K562 (cell line): Measurements from ENCODE around the gene PLCB4. TPM values are rescaled to one million over a fixed set of nuclear protein-coding genes. Genes with fewer than 3 reads are reported as not detected.

Experiments used
- ATAC-seq: fragments of 200-7000 bp; cut with Tn5 transposase; 3 replicates; pipeline ENCODE4 v1.9.1; 2020; ENCODE audit warnings: moderate library complexity
- BruUV-seq: library from RNA; stranded (reverse); fragments of 400-500 nt; replicated peaks from 2 replicates; lab custom pipeline; 2021; lab: Mats Ljungman, UMichigan
- CTCF ChIA-PET: fragments of 300-600 bp; formaldehyde crosslinking; extraction: SDS; loops from one replicate; lab custom pipeline; 2021; ENCODE audit warnings: low intra/inter-chr PET ratio; lab: Yijun Ruan, JAX
- POLR2A ChIA-PET: fragments of 300-600, 350-650 bp; sonication (Branson Sonifier 250); formaldehyde crosslinking; extraction: SDS; loops from one replicate; lab custom pipeline; 2021; ENCODE audit warnings: antibody characterized with exemption, inconsistent platforms; lab: Yijun Ruan, JAX
- DNase-seq, 4 experiments: peaks; one replicate each; pipeline versions ENCODE4 v3.0.0 to v3.0.0-alpha.2; 2011 to 2018; ENCODE audit warnings: low spot score in 3 of 4, mixed read lengths in 3 of 4; ENCODE audit errors: extremely low read depth in 1 of 4
- FAIRE-seq: peaks from 2 replicates; lab custom pipeline; 2011; peaks lifted over from hg19 to GRCh38; lab: Jason Lieb, UNC
- H2AFZ ChIP-seq: 2 replicates; pipeline ENCODE4 v1.6.0; 2011; ENCODE audit warnings: low read depth, low read length, control low read depth, inconsistent platforms
- H3K27ac ChIP-seq: fragments of 200-600 bp; 3 replicates; pipeline ENCODE4 v1.8.0; 2011; ENCODE audit warnings: low read depth, mild to moderate bottlenecking, control low read depth, inconsistent platforms, low read length, moderate library complexity, mixed read lengths; ENCODE audit errors: extremely low read depth
- H3K27me3 ChIP-seq, 2 experiments: fragments of 300-600 bp in 1 of 2; 2 replicates in 1 of 2; 3 replicates in 1 of 2; pipeline versions ENCODE4 v1.6.0 to v1.8.0; 2011; ENCODE audit warnings: inconsistent platforms in 2 of 2, low read length in 2 of 2, mild to moderate bottlenecking in 1 of 2, mixed read lengths in 1 of 2, moderate library complexity in 1 of 2; ENCODE audit not compliant: control insufficient read depth in 2 of 2, insufficient read depth in 2 of 2
- H3K36me3 ChIP-seq: fragments of 300-600 bp; 3 replicates; pipeline ENCODE4 v1.8.0; 2011; ENCODE audit warnings: mild to moderate bottlenecking, low read length, inconsistent platforms; ENCODE audit not compliant: control insufficient read depth, insufficient read depth
- H3K4me1 ChIP-seq, 2 experiments: fragments of 200-600 bp in 1 of 2; replicated peaks in 1 of 2; 2 replicates in 1 of 2; 3 replicates in 1 of 2; pipeline versions ENCODE4 v1.5.1 to v1.8.0; 2011; ENCODE audit warnings: inconsistent platforms in 2 of 2, low read length in 2 of 2, mild to moderate bottlenecking in 1 of 2, mixed read lengths in 1 of 2, moderate library complexity in 1 of 2; ENCODE audit not compliant: control insufficient read depth in 2 of 2, insufficient read depth in 2 of 2
- H3K4me2 ChIP-seq: 2 replicates; pipeline ENCODE4 v1.6.1; 2011; ENCODE audit warnings: low read length, control low read depth, inconsistent platforms, mixed read lengths; ENCODE audit not compliant: insufficient read depth
- H3K4me3 ChIP-seq: fragments of 200-600 bp; sonication (generic), shearing (Covaris generic); 2 replicates; pipeline ENCODE4 v1.5.1; 2016; ENCODE audit warnings: control low read depth, inconsistent platforms
- H3K79me2 ChIP-seq: fragments of 200-600 bp; 3 replicates; pipeline ENCODE4 v1.8.0; 2011; ENCODE audit warnings: low read length, inconsistent platforms; ENCODE audit not compliant: control insufficient read depth, insufficient read depth
- H3K9ac ChIP-seq, 2 experiments: 2 replicates each; pipeline versions ENCODE4 v1.6.0 to v1.6.1; 2011; ENCODE audit warnings: low read depth in 2 of 2, low read length in 2 of 2, control low read depth in 1 of 2, inconsistent platforms in 1 of 2, mild to moderate bottlenecking in 1 of 2, mixed read lengths in 1 of 2; ENCODE audit not compliant: insufficient read depth in 1 of 2
- H3K9me1 ChIP-seq: one replicate; pipeline ENCODE4 v1.6.0; 2011; ENCODE audit warnings: inconsistent platforms, mild to moderate bottlenecking, low read length, moderate library complexity; ENCODE audit not compliant: control insufficient read depth, insufficient read depth
- H3K9me3 ChIP-seq: replicated peaks from 2 replicates; pipeline ENCODE4 v1.5.1; 2011; ENCODE audit warnings: low read depth, low read length, inconsistent platforms; ENCODE audit not compliant: control insufficient read depth, insufficient read depth
- H4K20me1 ChIP-seq: replicated peaks from 2 replicates; pipeline ENCODE4 v1.6.1; 2011; ENCODE audit warnings: low read length, inconsistent platforms, mixed read lengths; ENCODE audit not compliant: control insufficient read depth, insufficient read depth
- ARID1B ChIP-seq: fragments of 450-650 bp; IDR thresholded peaks from 2 replicates; pipeline ENCODE4 v1.6.1; 2016; ENCODE audit warnings: antibody characterized with exemption, mild to moderate bottlenecking, inconsistent platforms
- ARID3B ChIP-seq: fragments of 250-450 bp; sonication (Bioruptor Pico); IDR thresholded peaks from 2 replicates; pipeline ENCODE4 v1.4.0; 2020; ENCODE audit warnings: borderline replicate concordance
- BRD9 ChIP-seq: fragments of 450-650 bp; IDR thresholded peaks from 2 replicates; pipeline ENCODE4 v1.6.1; 2018; ENCODE audit warnings: low read depth; ENCODE audit not compliant: partially characterized antibody
- CTCFL ChIP-seq: IDR thresholded peaks from 2 replicates; pipeline ENCODE4 v1.6.1; 2011; ENCODE audit warnings: borderline replicate concordance, low read depth, mild to moderate bottlenecking, moderate library complexity, low read length; ENCODE audit not compliant: insufficient read depth, poor library complexity, severe bottlenecking
- FIP1L1 ChIP-seq: fragments of 200-400 bp; formaldehyde crosslinking; IDR thresholded peaks from 2 replicates; pipeline ENCODE4 v1.6.1; 2018; ENCODE audit warnings: mild to moderate bottlenecking, low read depth, low read length; ENCODE audit not compliant: poor library complexity, severe bottlenecking
- FOXK2 ChIP-seq, 2 experiments: fragments of 450-650 bp; IDR thresholded peaks in 1 of 2; conservative IDR thresholded peaks in 1 of 2; 2 replicates each; pipeline ENCODE4 v1.6.1; 2016; ENCODE audit warnings: low read depth in 2 of 2, mild to moderate bottlenecking in 1 of 2
- MYC ChIP-seq, 2 experiments: fragments of 250-450 bp in 1 of 2; sonication (Bioruptor Pico) in 1 of 2; IDR thresholded peaks; 2 replicates each; pipeline versions ENCODE4 v1.5.1 to v1.6.1; 2012 to 2021; ENCODE audit warnings: low read depth in 2 of 2, borderline replicate concordance in 1 of 2, improper control_type of control experiment in 1 of 2, low read length in 1 of 2, mild to moderate bottlenecking in 1 of 2, moderate library complexity in 1 of 2
- PHB ChIP-seq: fragments of 250-450 bp; sonication (Bioruptor Pico); IDR thresholded peaks from 2 replicates; pipeline ENCODE4 v1.5.0; 2021
- RBBP5 ChIP-seq: fragments of 200-600 bp; sonication (generic); IDR thresholded peaks from 2 replicates; pipeline ENCODE4 v1.6.1; 2012; ENCODE audit warnings: borderline replicate concordance, mild to moderate bottlenecking, low read length, control low read depth, inconsistent platforms; ENCODE audit not compliant: insufficient read depth, poor library complexity, severe bottlenecking
- ZNF830 ChIP-seq: fragments of 250-450 bp; sonication (Bioruptor Pico); IDR thresholded peaks from 2 replicates; pipeline ENCODE4 v1.5.0; 2021; ENCODE audit warnings: mild to moderate bottlenecking
- ZSCAN29 ChIP-seq: fragments of 450-650 bp; IDR thresholded peaks from 2 replicates; pipeline ENCODE4 v1.6.1; 2017
- WGBS: fragments of 100-300 bp; shearing (Covaris generic); methylation state at CpG from one replicate; pipeline ENCODE4 v1.1.6; 2016; ENCODE audit warnings: low coverage, mixed read lengths; ENCODE audit not compliant: insufficient coverage; ENCODE audit errors: missing lambda C conversion rate; 5-methylcytosine and 5-hydroxymethylcytosine counted together
- in situ Hi-C: fragments of 300-500 bp; cut with MboI; formaldehyde crosslinking; loops from 4 replicates; pipeline ENCODE4 v1.15.0; 2018; ENCODE audit warnings: inconsistent platforms, mixed read lengths
- intact Hi-C: fragments of 100-400 bp; cut with micrococcal nuclease; formaldehyde crosslinking; loops from 2 replicates; pipeline ENCODE4 v1.14.2; 2022
- polyA plus RNA-seq, 8 experiments: library from polyadenylated mRNA; depleted of rRNA in 4 of 8; stranded (reverse) in 5 of 8; unstranded in 3 of 8; fragments of >200 nt; fragmentation: Nextera tagmentation in 2 of 8; fragmentation: Illumina TruSeq in 1 of 8; extraction: Ambion mirVana in 2 of 8; extraction: Trizol in 1 of 8; gene quantifications; 2 replicates each; pipeline versions ENCODE4 v1.2.1 to v1.2.3, GENCODE V29; 2011 to 2014; ENCODE audit warnings: inconsistent platforms in 1 of 8, missing spikeins in 1 of 8
- total RNA-seq, 7 experiments: library from RNA; depleted of rRNA in 6 of 7; stranded (reverse); fragments of >200 nt in 6 of 7; fragmentation: Illumina TruSeq in 2 of 7; extraction: Trizol in 2 of 7; gene quantifications; 2 replicates each; pipeline versions ENCODE4 v1.2.1 to v1.2.3, GENCODE V29; 2011 to 2021; ENCODE audit warnings: low replicate concordance in 1 of 7

The PLCB4 gene
- total and polyA plus RNA-seq, 9 of the 15 experiments (the other 6 are each of a cell fraction or from before 2014, with no cell fraction given): 0.20 to 2.9 (median 0.52) TPM

- WGBS: 29% methylated on average over 2 of the region's 2 CpGs
- no TSS peak for BruUV-seq
- FAIRE-seq: no peak
- no peak overlapping the region for H3K9ac ChIP-seq
- no peaks in the 10 kb centered on the region for H3K36me3 ChIP-seq
- CTCF ChIA-PET: no interaction called here
- intact Hi-C loops: no loop called here
- no peaks in the 10 kb centered on the region for H3K27me3 ChIP-seq
- H3K4me3 ChIP-seq: no peak overlapping the region
- H4K20me1 ChIP-seq: no peaks in the 10 kb centered on the region
- no peak for DNase-seq
- no peaks in the 10 kb centered on the region for H3K79me2 ChIP-seq
- no peak for ATAC-seq
- no peaks in the 10 kb centered on the region for H3K4me1 ChIP-seq
- H3K4me2 ChIP-seq: no peak overlapping the region
- no peaks in the 10 kb centered on the region for H3K9me1 ChIP-seq
- POLR2A ChIA-PET: no interaction called here
- no peak for TF ChIP-seq ARID3B (CRISPR knock-in tag)
- no peaks in the 10 kb centered on the region for H3K9me3 ChIP-seq
- in situ Hi-C loops: no loop called here
- H2AFZ ChIP-seq: no peak overlapping the region
- H3K27ac ChIP-seq: no peak overlapping the region
Measured at GRCh38 chr20:9165261-9165660, 96.4 kb downstream of the PLCB4 start.

GRCh38 chr20:9166153-9166780 lies 97.4 kb downstream of the PLCB4 start:
- Histone ChIP-seq H3K4me2 (no peak overlapping the region), H3K36me3 (no peaks in the 10 kb centered on the region), H3K79me2 (no peaks in the 10 kb centered on the region), H3K9ac (no peak overlapping the region), H3K27me3 (no peaks in the 10 kb centered on the region), H3K9me3 (no peaks in the 10 kb centered on the region), H3K27ac (no peak overlapping the region), H3K9me1 (no peaks in the 10 kb centered on the region), H4K20me1 (no peaks in the 10 kb centered on the region), H3K4me1 (no peaks in the 10 kb centered on the region), H2AFZ (peak overlapping the region; percentile 55), H3K4me3 (no peak overlapping the region)
- intact Hi-C loops: no loop called here
- ChIA-PET CTCF (no interaction called here), POLR2A (no interaction called here)
- WGBS: 39% methylated on average over 10 of the region's 11 CpGs
- DNase-seq: no peak
- FAIRE-seq: no peak
- in situ Hi-C loops: no loop called here
- ATAC-seq: no peak
- no TSS peak for BruUV-seq
- TF ChIP-seq FOXK2 (conservative IDR thresholded peaks at IDR 0.05 in 1 of 2, IDR thresholded peaks at IDR 0.05 in 1 of 2; ENCODE audit: low read depth in 2 of 2) (no peak), ZSCAN29 (no peak), BRD9 (no peak), MYC (IDR thresholded peaks at IDR 0.05; ENCODE audit: low read depth, low read length) (no peak), MYC (CRISPR knock-in tag; IDR thresholded peaks at IDR 0.05; ENCODE audit: borderline replicate concordance, low read depth) (no peak), FIP1L1 (no peak), RBBP5 (no peak), ARID1B (no peak), ZNF830 (CRISPR knock-in tag) (no peak), CTCFL (no peak), PHB (no peak)
